Renal cortex interstitium (tissue), 11 donors: ENCODE measurements around the gene FBL. TPM values are rescaled to one million over a fixed set of nuclear protein-coding genes. Genes with fewer than 3 reads are reported as not detected.
A peak's percentile ranks its signal among the peaks of the same experiment; 100 is the strongest.

Source experiments
- DNase-seq, 11 donors: peaks; one replicate each; pipeline ENCODE4 v3.0.0-alpha.2; 2013; ENCODE audit warnings: low read depth in 9 of 11, low spot score in 4 of 11; ENCODE audit errors: extremely low read depth in 1 of 11
- polyA plus RNA-seq, 3 donors: library from polyadenylated mRNA; unstranded; fragments of 120-200 nt; gene quantifications; one replicate each; pipeline ENCODE4 v1.2.1, GENCODE V29; 2013; ENCODE audit not compliant: insufficient read length in 3 of 3

The FBL gene
- polyA plus RNA-seq, 3 donors, result 288 to 390 (median 331) TPM

- DNase-seq, result no peak
These were observed 14.5 kb downstream of the FBL start for GRCh38 chr19:39831679-39832078.

- no peak for DNase-seq
These were observed 15.3 kb downstream of the FBL start for GRCh38 chr19:39830847-39831246.

GRCh38 chr19:39830406-39830805, 15.8 kb downstream of the FBL start:
- DNase-seq, result no peak

- no peak for DNase-seq
These were observed 16.4 kb downstream of the FBL start for GRCh38 chr19:39829702-39830275.

DNA sequence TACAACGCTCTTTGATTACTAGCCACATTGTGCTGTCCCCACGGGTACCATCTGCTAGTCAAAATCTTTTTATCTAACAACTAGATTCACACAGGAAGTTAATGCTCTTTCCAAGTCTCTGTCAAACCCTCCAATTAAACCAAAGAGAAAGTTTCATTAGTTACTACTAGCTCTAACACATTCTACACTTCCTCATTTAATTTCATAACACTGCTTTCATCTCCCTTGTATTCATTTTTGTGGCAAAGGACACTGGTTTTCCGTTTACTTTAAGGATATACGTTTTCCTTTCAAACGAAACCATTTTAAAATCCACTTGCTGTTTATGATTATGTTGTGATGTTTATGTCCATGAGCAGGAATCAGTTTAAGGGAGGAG, 17.5 kb downstream of the FBL start:
- DNase-seq, result no peak

- DNase-seq, result no peak
These were observed 18.0 kb downstream of the FBL start for GRCh38 chr19:39828015-39828653.

DNA sequence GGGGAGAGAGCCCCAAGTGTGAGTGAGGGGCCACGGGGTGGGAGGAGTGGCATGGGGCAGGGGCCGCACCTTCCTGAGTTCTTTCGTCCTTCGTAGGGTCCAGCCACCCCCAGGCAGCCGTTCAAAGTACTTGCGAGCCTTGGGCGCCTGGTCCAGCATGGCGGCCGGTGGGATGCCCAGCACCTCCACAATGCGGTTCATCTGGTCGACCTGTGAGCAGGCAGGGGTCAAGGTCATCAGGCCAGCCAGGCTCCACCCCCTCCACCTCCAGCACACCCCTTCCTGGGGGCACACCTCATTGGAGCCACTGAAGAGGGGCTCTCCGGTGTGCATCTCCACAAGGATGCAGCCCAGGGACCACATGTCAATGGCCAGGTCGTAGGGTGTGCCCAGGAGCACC, 19.0 kb downstream of the FBL start:
- no peak for DNase-seq

GRCh38 chr19:39826311-39826945, 19.8 kb downstream of the FBL start:
- DNase-seq, result no peak

DNA sequence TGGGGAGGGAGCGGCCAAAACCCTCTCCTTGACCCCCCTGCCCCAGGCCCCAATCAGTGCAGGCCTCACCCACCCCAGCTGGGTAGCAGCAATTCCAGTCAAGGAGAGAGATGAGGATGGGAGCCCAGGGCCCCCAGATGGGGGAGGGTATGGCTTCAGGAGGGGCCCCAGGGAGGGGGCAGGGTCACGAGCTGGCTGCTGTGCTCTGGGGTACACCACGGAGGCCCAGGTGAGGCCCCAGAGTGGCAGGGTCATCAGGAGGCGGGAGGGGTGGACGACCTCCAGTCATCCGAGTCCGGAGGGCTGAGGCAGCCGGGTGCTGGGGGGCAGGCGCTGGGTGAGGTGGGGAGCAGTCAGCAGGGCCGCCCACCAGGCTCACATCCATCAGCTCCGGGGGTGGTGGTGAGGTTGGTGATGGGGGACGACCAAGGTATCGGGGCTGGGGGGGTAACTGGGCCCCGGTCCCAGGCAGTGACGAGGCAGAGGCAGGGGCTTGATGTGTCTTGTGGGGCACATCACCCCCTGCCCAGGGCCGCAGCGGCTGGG, 20.6 kb downstream of the FBL start:
- no peak for DNase-seq

DNA sequence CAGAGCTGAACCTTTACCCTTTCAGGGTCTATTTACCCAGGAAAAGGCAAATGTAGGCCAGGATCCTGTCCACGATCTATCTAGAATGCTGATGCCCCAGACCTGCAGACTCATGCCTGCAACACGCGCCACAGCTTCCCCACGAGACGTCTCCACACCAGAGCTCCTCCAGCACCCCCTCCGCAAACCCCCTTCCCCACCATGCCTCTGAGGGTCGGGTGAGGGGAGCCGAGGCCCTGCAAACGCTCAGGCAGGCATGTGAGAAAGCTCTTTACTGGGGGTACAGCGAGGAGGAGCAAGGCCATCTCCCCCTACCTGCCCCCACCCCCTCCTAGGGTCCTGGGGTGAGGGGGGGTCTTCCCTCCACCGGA, 21.1 kb downstream of the FBL start:
- DNase-seq, result no peak

DNA sequence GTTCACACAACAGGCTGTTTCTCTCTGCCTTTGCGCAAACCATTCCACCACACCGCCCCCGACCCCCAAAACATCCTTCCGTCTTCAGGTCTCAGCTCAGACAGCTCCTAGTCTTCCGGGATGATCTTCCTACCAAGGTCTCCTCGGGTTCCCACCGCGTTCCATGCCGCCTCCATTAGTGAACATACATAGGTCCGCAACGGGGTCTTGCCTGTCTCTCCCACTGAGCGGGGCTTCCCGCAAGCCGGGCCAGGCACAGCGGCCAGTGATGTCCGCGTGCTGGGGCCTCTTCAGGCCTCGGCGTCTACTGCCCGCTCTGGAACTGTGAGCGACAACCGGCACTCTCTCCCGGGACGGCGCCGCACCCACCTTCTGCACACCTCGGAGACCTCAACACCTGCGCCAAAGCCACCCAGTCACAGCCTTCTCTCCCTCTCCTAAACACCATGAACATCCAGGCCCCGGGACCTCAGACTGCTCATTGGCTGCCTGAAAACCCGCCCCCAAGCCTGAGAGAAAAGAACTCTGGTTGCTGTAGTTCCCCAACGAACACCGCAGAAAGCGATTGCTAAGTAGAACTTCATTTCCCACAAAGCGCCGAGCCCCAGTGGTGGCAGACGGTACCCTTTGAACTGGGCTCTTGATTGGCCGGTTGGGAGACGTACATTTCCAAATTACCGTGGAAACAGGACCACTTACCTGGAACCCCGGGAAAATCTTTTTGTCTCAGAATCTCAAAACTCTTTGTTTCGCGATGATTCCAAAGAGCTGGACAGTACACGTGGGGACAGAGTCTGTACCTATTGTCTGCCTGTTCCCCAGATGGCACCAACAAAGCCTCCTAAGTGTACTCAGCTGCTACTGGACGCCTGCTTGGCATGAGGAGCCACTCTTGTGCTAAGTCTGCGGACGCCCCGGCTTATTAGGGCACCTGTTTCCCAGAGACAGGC, 21.8 kb downstream of the FBL start:
- peak; percentile 67 to 93 (median 87) for DNase-seq

DNA sequence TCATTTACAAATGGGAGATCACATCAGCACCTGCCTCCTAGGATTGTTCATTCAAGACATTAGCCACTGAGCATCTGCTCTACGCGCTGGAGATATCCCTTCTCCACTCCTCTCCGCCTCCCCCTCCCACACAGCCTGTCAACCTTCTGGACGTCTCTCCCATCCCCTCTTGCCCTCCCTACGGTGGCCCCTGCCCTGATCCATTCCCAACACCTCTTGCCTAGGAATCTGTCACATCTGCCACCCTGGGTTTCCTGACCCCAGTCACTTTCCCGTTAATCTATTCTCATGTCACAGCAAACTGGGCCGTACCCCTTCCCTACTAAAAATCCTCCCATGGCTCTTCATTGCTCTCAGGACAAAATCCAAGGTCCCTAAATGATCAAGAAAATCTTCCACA, 22.5 kb downstream of the FBL start:
- DNase-seq, result no peak

- no peak for DNase-seq
These were observed 25.5 kb downstream of the FBL start for GRCh38 chr19:39820696-39821095.

- DNase-seq, result no peak
These were observed 26.4 kb downstream of the FBL start for GRCh38 chr19:39819786-39820185.

GRCh38 chr19:39818626-39819097, 27.5 kb downstream of the FBL start:
- no peak for DNase-seq

DNA sequence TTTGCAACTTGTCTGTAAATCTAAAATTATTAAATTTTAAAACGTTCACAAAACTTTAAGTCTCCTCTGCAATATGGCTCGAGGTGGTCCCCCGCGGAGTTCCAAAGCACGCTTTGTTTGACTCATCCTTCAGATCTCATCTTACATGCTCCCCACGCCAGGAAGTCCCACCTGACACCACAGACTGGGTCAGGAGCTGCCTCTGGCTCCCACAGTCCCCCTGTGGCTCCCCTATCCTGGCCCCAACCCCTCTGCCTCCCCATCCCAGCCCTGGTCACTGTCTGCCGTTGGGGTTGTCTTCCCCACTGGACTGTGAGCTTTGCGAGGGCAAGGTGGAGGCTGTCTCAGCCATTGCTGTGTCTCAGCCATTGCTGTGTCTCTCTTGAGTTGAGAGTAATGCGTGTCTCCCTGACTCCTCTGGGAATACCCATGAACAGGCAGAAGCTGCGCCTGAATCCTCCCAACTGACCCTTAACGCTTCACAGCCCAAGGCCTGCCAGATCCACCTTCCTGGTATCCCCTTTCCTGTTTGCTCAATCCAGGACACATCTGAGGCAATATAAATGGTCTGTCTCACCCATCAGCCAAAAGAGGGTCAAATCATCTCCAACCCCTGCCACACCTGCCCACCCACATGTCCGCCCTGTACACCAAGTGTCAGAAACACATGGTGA, 28.2 kb downstream of the FBL start:
- no peak for DNase-seq

- no peak for DNase-seq
These were observed 29.7 kb downstream of the FBL start for GRCh38 chr19:39816287-39817048.

DNA sequence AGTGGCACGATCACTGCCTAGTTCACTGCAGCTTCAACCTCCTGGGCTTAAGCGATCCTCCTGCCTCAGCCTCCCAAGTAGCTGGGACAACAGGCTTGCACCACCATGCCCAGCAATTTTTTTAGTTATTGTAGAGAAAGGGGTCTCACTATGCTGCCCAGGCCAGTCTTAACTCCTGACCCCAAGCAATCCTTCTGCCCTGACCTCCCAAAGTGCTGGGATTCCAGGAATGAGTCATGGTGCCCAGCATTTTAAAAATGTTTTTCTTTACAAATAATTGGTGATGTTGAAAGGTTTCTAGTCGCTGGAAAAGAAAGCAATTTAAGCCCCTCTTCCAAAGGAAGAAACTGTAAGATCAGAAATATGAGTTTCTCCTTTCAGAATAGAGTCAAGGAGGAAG, 31.6 kb downstream of the FBL start:
- DNase-seq, result no peak
